ENCODE measurements around the gene KLKB1. TPM values are rescaled to one million over a fixed set of nuclear protein-coding genes. Genes with fewer than 3 reads are reported as not detected.

Gene KLKB1
- total RNA-seq, 1 donor from 2014 or later, result 0.34 TPM

Other genes with a start within 250 kb of the KLKB1 start
- 2.4 and 7.1 TPM in 2 replicates for gene TLR3, start 158.4 kb upstream of the KLKB1 start, total RNA-seq
- gene FAM149A, start 122.8 kb upstream of the KLKB1 start, total RNA-seq, result 0.09 TPM in 1 of 2 replicates, not detected in the other
- gene CYP4V2, start 35.9 kb upstream of the KLKB1 start, total RNA-seq, result 3.9 and 5.8 TPM in 2 replicates
- gene F11, start 38.7 kb downstream of the KLKB1 start, total RNA-seq, result not detected in 2 replicates

Measured in dermis blood vessel endothelial cell (primary cell).